GM18519 (cell line): ENCODE data around the gene TAMM41.
"Not testable (repeated sequence)": the region's sequence is repeated elsewhere in the genome, so short reads cannot be mapped to it uniquely, and the experiment has no call there.

Source experiments
- ATAC-seq: cut with Tn5 transposase; IDR thresholded peaks from one replicate; pipeline ENCODE4 v1.9.1; 2021; ENCODE audit warnings: mild to moderate bottlenecking, moderate library complexity; ENCODE audit not compliant: unreplicated experiment, low FRiP score

Gene TAMM41

GRCh38 chr3:11769704-11770476 is 76.8 kb downstream of the TAMM41 start:
- ATAC-seq, result no peak

- no peak for ATAC-seq
These were observed 78.1 kb downstream of the TAMM41 start for GRCh38 chr3:11768604-11769003.

GRCh38 chr3:11764931-11765363 is 81.7 kb downstream of the TAMM41 start:
- ATAC-seq, result no peak

- no peak for ATAC-seq
These were observed 86.7 kb downstream of the TAMM41 start for GRCh38 chr3:11759996-11760395.

- no peak for ATAC-seq
These were observed 88.8 kb downstream of the TAMM41 start for GRCh38 chr3:11757929-11758328.

GRCh38 chr3:11757441-11757875 is 89.2 kb downstream of the TAMM41 start:
- ATAC-seq, result no peak

- ATAC-seq, result no peak
These were observed 91.4 kb downstream of the TAMM41 start for GRCh38 chr3:11755276-11755675.

- ATAC-seq, result not testable (repeated sequence)
These were observed 94.4 kb downstream of the TAMM41 start for GRCh38 chr3:11752254-11752653.

- not testable (repeated sequence) for ATAC-seq
These were observed 98.4 kb downstream of the TAMM41 start for GRCh38 chr3:11748306-11748705.
